K562 (cell line): ENCODE results near the gene KIF7. TPM values are rescaled to one million over a fixed set of nuclear protein-coding genes. Genes with fewer than 3 reads are reported as not detected.

ENCODE experiments used
- ATAC-seq: fragments of 200-7000 bp; cut with Tn5 transposase; 3 replicates; pipeline ENCODE4 v1.9.1; 2020; ENCODE audit warnings: moderate library complexity
- BruUV-seq: library from RNA; stranded (reverse); fragments of 400-500 nt; replicated peaks from 2 replicates; lab custom pipeline; 2021; lab: Mats Ljungman, UMichigan
- CTCF ChIA-PET: fragments of 300-600 bp; formaldehyde crosslinking; extraction: SDS; loops from one replicate; lab custom pipeline; 2021; ENCODE audit warnings: low intra/inter-chr PET ratio; lab: Yijun Ruan, JAX
- POLR2A ChIA-PET: fragments of 300-600, 350-650 bp; sonication (Branson Sonifier 250); formaldehyde crosslinking; extraction: SDS; loops from one replicate; lab custom pipeline; 2021; ENCODE audit warnings: antibody characterized with exemption, inconsistent platforms; lab: Yijun Ruan, JAX
- DNase-seq, 4 experiments: peaks; one replicate each; pipeline versions ENCODE4 v3.0.0 to v3.0.0-alpha.2; 2011 to 2018; ENCODE audit warnings: low spot score in 3 of 4, mixed read lengths in 3 of 4; ENCODE audit errors: extremely low read depth in 1 of 4
- FAIRE-seq: peaks from 2 replicates; lab custom pipeline; 2011; peaks lifted over from hg19 to GRCh38; lab: Jason Lieb, UNC
- H2AFZ ChIP-seq: 2 replicates; pipeline ENCODE4 v1.6.0; 2011; ENCODE audit warnings: low read depth, low read length, control low read depth, inconsistent platforms
- H3K27ac ChIP-seq: fragments of 200-600 bp; 3 replicates; pipeline ENCODE4 v1.8.0; 2011; ENCODE audit warnings: low read depth, mild to moderate bottlenecking, control low read depth, inconsistent platforms, low read length, moderate library complexity, mixed read lengths; ENCODE audit errors: extremely low read depth
- H3K27me3 ChIP-seq, 2 experiments: fragments of 300-600 bp in 1 of 2; 2 replicates in 1 of 2; 3 replicates in 1 of 2; pipeline versions ENCODE4 v1.6.0 to v1.8.0; 2011; ENCODE audit warnings: inconsistent platforms in 2 of 2, low read length in 2 of 2, mild to moderate bottlenecking in 1 of 2, mixed read lengths in 1 of 2, moderate library complexity in 1 of 2; ENCODE audit not compliant: control insufficient read depth in 2 of 2, insufficient read depth in 2 of 2
- H3K36me3 ChIP-seq: fragments of 300-600 bp; 3 replicates; pipeline ENCODE4 v1.8.0; 2011; ENCODE audit warnings: mild to moderate bottlenecking, low read length, inconsistent platforms; ENCODE audit not compliant: control insufficient read depth, insufficient read depth
- H3K4me1 ChIP-seq, 2 experiments: fragments of 200-600 bp in 1 of 2; replicated peaks in 1 of 2; 2 replicates in 1 of 2; 3 replicates in 1 of 2; pipeline versions ENCODE4 v1.5.1 to v1.8.0; 2011; ENCODE audit warnings: inconsistent platforms in 2 of 2, low read length in 2 of 2, mild to moderate bottlenecking in 1 of 2, mixed read lengths in 1 of 2, moderate library complexity in 1 of 2; ENCODE audit not compliant: control insufficient read depth in 2 of 2, insufficient read depth in 2 of 2
- H3K4me2 ChIP-seq: 2 replicates; pipeline ENCODE4 v1.6.1; 2011; ENCODE audit warnings: low read length, control low read depth, inconsistent platforms, mixed read lengths; ENCODE audit not compliant: insufficient read depth
- H3K4me3 ChIP-seq: fragments of 200-600 bp; sonication (generic), shearing (Covaris generic); 2 replicates; pipeline ENCODE4 v1.5.1; 2016; ENCODE audit warnings: control low read depth, inconsistent platforms
- H3K79me2 ChIP-seq: fragments of 200-600 bp; 3 replicates; pipeline ENCODE4 v1.8.0; 2011; ENCODE audit warnings: low read length, inconsistent platforms; ENCODE audit not compliant: control insufficient read depth, insufficient read depth
- H3K9ac ChIP-seq, 2 experiments: 2 replicates each; pipeline versions ENCODE4 v1.6.0 to v1.6.1; 2011; ENCODE audit warnings: low read depth in 2 of 2, low read length in 2 of 2, control low read depth in 1 of 2, inconsistent platforms in 1 of 2, mild to moderate bottlenecking in 1 of 2, mixed read lengths in 1 of 2; ENCODE audit not compliant: insufficient read depth in 1 of 2
- H3K9me1 ChIP-seq: one replicate; pipeline ENCODE4 v1.6.0; 2011; ENCODE audit warnings: inconsistent platforms, mild to moderate bottlenecking, low read length, moderate library complexity; ENCODE audit not compliant: control insufficient read depth, insufficient read depth
- H3K9me3 ChIP-seq: replicated peaks from 2 replicates; pipeline ENCODE4 v1.5.1; 2011; ENCODE audit warnings: low read depth, low read length, inconsistent platforms; ENCODE audit not compliant: control insufficient read depth, insufficient read depth
- H4K20me1 ChIP-seq: replicated peaks from 2 replicates; pipeline ENCODE4 v1.6.1; 2011; ENCODE audit warnings: low read length, inconsistent platforms, mixed read lengths; ENCODE audit not compliant: control insufficient read depth, insufficient read depth
- ELF4 ChIP-seq: fragments of 450-650 bp; formaldehyde crosslinking; IDR thresholded peaks from 2 replicates; pipeline ENCODE4 v1.4.0; 2022; ENCODE audit warnings: missing genetic modification characterization
- ETV6 ChIP-seq, 3 experiments: fragments of 150-350 bp in 1 of 3; sonication (generic) in 1 of 3; formaldehyde crosslinking in 1 of 3; IDR thresholded peaks; 2 replicates each; pipeline versions ENCODE4 v1.6.1 to v1.8.0; 2014 to 2022; ENCODE audit warnings: borderline replicate concordance in 2 of 3, low read depth in 2 of 3, antibody characterized with exemption in 1 of 3, low read length in 1 of 3, mild to moderate bottlenecking in 1 of 3, missing genetic modification reagents in 1 of 3
- HES1 ChIP-seq: fragments of 450-650 bp; IDR thresholded peaks from 2 replicates; pipeline ENCODE4 v1.6.1; 2016; ENCODE audit warnings: low read depth, mild to moderate bottlenecking, moderate library complexity
- MAX ChIP-seq: sonication (generic); formaldehyde crosslinking; IDR thresholded peaks from 2 replicates; pipeline ENCODE4 v1.9.0; 2022; ENCODE audit warnings: mild to moderate bottlenecking, missing genetic modification reagents
- PCBP2 ChIP-seq: fragments of 200-400 bp; formaldehyde crosslinking; IDR thresholded peaks from 2 replicates; pipeline ENCODE4 v1.6.1; 2018; ENCODE audit warnings: low read length, low read depth, mild to moderate bottlenecking, moderate library complexity; ENCODE audit not compliant: poor library complexity, severe bottlenecking
- RBM22 ChIP-seq: fragments of 200-400 bp; formaldehyde crosslinking; IDR thresholded peaks from 2 replicates; pipeline ENCODE4 v1.6.1; 2018; ENCODE audit warnings: low read length, low read depth; ENCODE audit not compliant: poor library complexity, severe bottlenecking
- SIX5 ChIP-seq, 2 experiments: IDR thresholded peaks; 2 replicates each; pipeline ENCODE4 v1.6.1; 2011; ENCODE audit warnings: low read length in 2 of 2, borderline replicate concordance in 1 of 2, low read depth in 1 of 2, mild to moderate bottlenecking in 1 of 2, moderate library complexity in 1 of 2; ENCODE audit not compliant: insufficient read depth in 1 of 2
- SPI1 ChIP-seq: IDR thresholded peaks from 2 replicates; pipeline ENCODE4 v1.6.1; 2011; ENCODE audit warnings: low read depth, low read length, control low read depth, borderline replicate concordance
- SRSF1 ChIP-seq: fragments of 200-400 bp; formaldehyde crosslinking; IDR thresholded peaks from 2 replicates; pipeline ENCODE4 v1.6.1; 2017; ENCODE audit warnings: mild to moderate bottlenecking, low read depth, low read length, moderate library complexity
- TAF1 ChIP-seq: IDR thresholded peaks from 2 replicates; pipeline ENCODE4 v1.6.1; 2011; ENCODE audit warnings: mild to moderate bottlenecking, low read length, moderate library complexity; ENCODE audit not compliant: insufficient read depth, control insufficient read depth, severe bottlenecking; ENCODE audit errors: extremely low read depth
- ZBTB9 ChIP-seq: fragments of 450-650 bp; formaldehyde crosslinking; IDR thresholded peaks from 2 replicates; pipeline ENCODE4 v1.4.0; 2020; ENCODE audit warnings: mild to moderate bottlenecking, moderate library complexity
- ZC3H8 ChIP-seq: fragments of 450-650 bp; IDR thresholded peaks from 2 replicates; pipeline ENCODE4 v1.6.1; 2017
- ZFP1 ChIP-seq: fragments of 450-650 bp; formaldehyde crosslinking; IDR thresholded peaks from 2 replicates; pipeline ENCODE4 v1.4.0; 2020; ENCODE audit warnings: mild to moderate bottlenecking, mixed read lengths
- ZNF3 ChIP-seq: fragments of 250-450 bp; sonication (Bioruptor Pico); IDR thresholded peaks from 2 replicates; pipeline ENCODE4 v1.5.0; 2021; ENCODE audit warnings: mild to moderate bottlenecking, moderate library complexity
- WGBS: fragments of 100-300 bp; shearing (Covaris generic); methylation state at CpG from one replicate; pipeline ENCODE4 v1.1.6; 2016; ENCODE audit warnings: low coverage, mixed read lengths; ENCODE audit not compliant: insufficient coverage; ENCODE audit errors: missing lambda C conversion rate; 5-methylcytosine and 5-hydroxymethylcytosine counted together
- in situ Hi-C: fragments of 300-500 bp; cut with MboI; formaldehyde crosslinking; loops from 4 replicates; pipeline ENCODE4 v1.15.0; 2018; ENCODE audit warnings: inconsistent platforms, mixed read lengths
- intact Hi-C: fragments of 100-400 bp; cut with micrococcal nuclease; formaldehyde crosslinking; loops from 2 replicates; pipeline ENCODE4 v1.14.2; 2022
- polyA plus RNA-seq, 8 experiments: library from polyadenylated mRNA; depleted of rRNA in 4 of 8; stranded (reverse) in 5 of 8; unstranded in 3 of 8; fragments of >200 nt; fragmentation: Nextera tagmentation in 2 of 8; fragmentation: Illumina TruSeq in 1 of 8; extraction: Ambion mirVana in 2 of 8; extraction: Trizol in 1 of 8; gene quantifications; 2 replicates each; pipeline versions ENCODE4 v1.2.1 to v1.2.3, GENCODE V29; 2011 to 2014; ENCODE audit warnings: inconsistent platforms in 1 of 8, missing spikeins in 1 of 8
- total RNA-seq, 7 experiments: library from RNA; depleted of rRNA in 6 of 7; stranded (reverse); fragments of >200 nt in 6 of 7; fragmentation: Illumina TruSeq in 2 of 7; extraction: Trizol in 2 of 7; gene quantifications; 2 replicates each; pipeline versions ENCODE4 v1.2.1 to v1.2.3, GENCODE V29; 2011 to 2021; ENCODE audit warnings: low replicate concordance in 1 of 7
- TF ChIP-seq, protein P1 (sequence below): fragments of 450-650 bp; IDR thresholded peaks from 2 replicates; pipeline ENCODE4 v1.6.1; 2016
- TF ChIP-seq, protein P2 (sequence below): fragments of 200-800 bp; sonication (Bioruptor generic); IDR thresholded peaks from 2 replicates; pipeline ENCODE4 v1.6.1; 2017; ENCODE audit warnings: missing genetic modification characterization, missing compliant biosample characterization

KIF7 gene
- total and polyA plus RNA-seq, 9 of the 15 experiments (the other 6 are each of a cell fraction or from before 2014, with no cell fraction given): 0.04 to 2.0 (median 0.58) TPM

DNA sequence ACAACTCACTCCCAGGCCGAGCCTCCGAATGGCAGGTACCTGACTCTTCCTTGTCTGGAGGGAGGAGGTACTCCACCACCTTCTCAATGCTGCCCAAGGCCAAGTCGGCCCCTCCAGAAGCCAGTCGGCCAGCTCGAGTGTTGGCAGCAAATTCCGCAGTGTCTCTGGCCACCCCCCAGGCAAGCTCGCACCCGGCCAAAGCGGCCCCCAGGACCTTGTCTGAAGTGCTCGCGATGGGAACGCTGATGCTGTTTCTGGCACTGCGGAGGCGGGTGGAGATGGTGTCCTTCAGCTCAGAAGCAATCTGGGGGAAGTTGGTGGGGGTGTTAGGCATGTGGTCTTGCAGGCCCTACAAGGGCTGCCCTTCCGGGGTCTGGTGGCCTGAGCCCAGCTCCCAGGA lies 14.7 kb upstream of the KIF7 start:
- H2AFZ ChIP-seq: no peak overlapping the region
- intact Hi-C loops (no loop called here), in situ Hi-C loops (no loop called here)
- H3K4me2 ChIP-seq: no peak overlapping the region
- H3K36me3 ChIP-seq: no peaks in the 10 kb centered on the region
- peaks cover 0 to 26% of the 10 kb centered on the region in 2 experiments; a peak in 3 of 5 replicates for H3K4me1 ChIP-seq
- peaks cover 15 to 75% of the 10 kb centered on the region in 2 experiments for H3K27me3 ChIP-seq
- H3K4me3 ChIP-seq: no peak overlapping the region
- no peak overlapping the region for H3K27ac ChIP-seq
- FAIRE-seq (no peak), DNase-seq (no peak), ATAC-seq (no peak)
- no TSS peak for BruUV-seq
- peaks cover 2% of the 10 kb centered on the region; the same call in 1 of the 2 replicates for H4K20me1 ChIP-seq
- no peak overlapping the region for H3K9ac ChIP-seq
- H3K9me3 ChIP-seq: no peaks in the 10 kb centered on the region
- ChIA-PET CTCF (no interaction called here), POLR2A (interaction anchor here (0.7 to 1.1 kb wide), 2 partner anchors 9 to 417 kb away, joined by 3 to 4 read pairs; no protein-coding TSS in a partner anchor)
- no peaks in the 10 kb centered on the region for H3K9me1 ChIP-seq
- 4% methylated on average over 14 of the region's 15 CpGs for WGBS
- no peaks in the 10 kb centered on the region for H3K79me2 ChIP-seq
- no peak for TF ChIP-seq ZNF3 (CRISPR knock-in tag)
- no peak for TF ChIP-seq ZFP1 (CRISPR knock-in tag)
- no peak for TF ChIP-seq PCBP2
- TF ChIP-seq, protein P1, sequence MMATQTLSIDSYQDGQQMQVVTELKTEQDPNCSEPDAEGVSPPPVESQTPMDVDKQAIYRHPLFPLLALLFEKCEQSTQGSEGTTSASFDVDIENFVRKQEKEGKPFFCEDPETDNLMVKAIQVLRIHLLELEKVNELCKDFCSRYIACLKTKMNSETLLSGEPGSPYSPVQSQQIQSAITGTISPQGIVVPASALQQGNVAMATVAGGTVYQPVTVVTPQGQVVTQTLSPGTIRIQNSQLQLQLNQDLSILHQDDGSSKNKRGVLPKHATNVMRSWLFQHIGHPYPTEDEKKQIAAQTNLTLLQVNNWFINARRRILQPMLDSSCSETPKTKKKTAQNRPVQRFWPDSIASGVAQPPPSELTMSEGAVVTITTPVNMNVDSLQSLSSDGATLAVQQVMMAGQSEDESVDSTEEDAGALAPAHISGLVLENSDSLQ: no peak
- TF ChIP-seq SPI1: no peak
- no peak for TF ChIP-seq SRSF1
- TF ChIP-seq ZC3H8: no peak
- no peak for TF ChIP-seq RBM22
- TF ChIP-seq, protein P2, sequence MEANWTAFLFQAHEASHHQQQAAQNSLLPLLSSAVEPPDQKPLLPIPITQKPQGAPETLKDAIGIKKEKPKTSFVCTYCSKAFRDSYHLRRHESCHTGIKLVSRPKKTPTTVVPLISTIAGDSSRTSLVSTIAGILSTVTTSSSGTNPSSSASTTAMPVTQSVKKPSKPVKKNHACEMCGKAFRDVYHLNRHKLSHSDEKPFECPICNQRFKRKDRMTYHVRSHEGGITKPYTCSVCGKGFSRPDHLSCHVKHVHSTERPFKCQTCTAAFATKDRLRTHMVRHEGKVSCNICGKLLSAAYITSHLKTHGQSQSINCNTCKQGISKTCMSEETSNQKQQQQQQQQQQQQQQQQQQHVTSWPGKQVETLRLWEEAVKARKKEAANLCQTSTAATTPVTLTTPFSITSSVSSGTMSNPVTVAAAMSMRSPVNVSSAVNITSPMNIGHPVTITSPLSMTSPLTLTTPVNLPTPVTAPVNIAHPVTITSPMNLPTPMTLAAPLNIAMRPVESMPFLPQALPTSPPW (CRISPR knock-in tag): no peak
- no peak for TF ChIP-seq TAF1
- TF ChIP-seq ETV6 (IDR thresholded peaks at IDR 0.05; ENCODE audit: borderline replicate concordance in 1 of 2, low read depth in 2 of 2, low read length in 1 of 2): no peak
- no peak for TF ChIP-seq ETV6 (CRISPR knock-in tag; IDR thresholded peaks at IDR 0.05; ENCODE audit: borderline replicate concordance)
- TF ChIP-seq ZBTB9: no peak
- no peak for TF ChIP-seq SIX5 (IDR thresholded peaks at IDR 0.05; ENCODE audit: borderline replicate concordance in 1 of 2, insufficient read depth in 1 of 2, low read depth in 1 of 2, low read length in 2 of 2)
- no peak for TF ChIP-seq MAX (CRISPR knock-in tag)
- TF ChIP-seq HES1: no peak
- no peak for TF ChIP-seq ELF4 (CRISPR knock-in tag)
